Stimulated activated CD4-positive, alpha-beta T cell treated with anti-CD3 and anti-CD28 coated beads, Interleukin-12 subunit alpha, Interleukin-12 subunit beta, amount 100 ng/mL, for 24 hours (primary cell): Measurements from ENCODE around the gene TSC22D2.
A peak's percentile ranks its signal among the peaks of the same experiment; 100 is the strongest.

Experiments
- DNase-seq, 2 experiments: peaks; one replicate each; pipeline ENCODE4 v3.0.0-alpha.2; 2020; ENCODE audit warnings: low read depth in 2 of 2

TSC22D2 gene

GRCh38 chr3:150408221-150409124 is at the start of gene TSC22D2:
TSC22D2 (plus strand) TSS chr3:150408298; CDS start chr3:150409351, 1,053 bp downstream.
- DNase-seq, result peak; percentile 96 to 97

- DNase-seq, result no peak
Observed at GRCh38 chr3:150359381-150359780, 48.7 kb upstream of the TSC22D2 start.

DNA sequence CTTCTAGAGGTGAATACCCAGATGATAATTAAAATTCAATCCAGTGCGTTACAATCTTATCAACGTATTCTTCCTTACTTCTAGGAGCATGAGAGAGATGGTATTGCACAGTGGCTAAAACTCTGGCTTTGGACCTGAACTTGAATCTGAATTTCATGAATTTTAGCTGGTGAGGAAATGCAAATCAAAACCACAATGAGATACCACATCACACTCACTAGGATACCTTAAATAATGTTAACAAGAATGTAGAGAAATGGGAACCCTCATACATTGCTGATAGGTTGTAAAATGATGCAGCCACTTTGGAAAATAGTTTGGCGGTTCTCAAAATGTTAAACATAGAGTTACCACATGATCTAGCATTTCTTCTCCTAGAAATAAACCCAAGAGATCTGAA is 47.1 kb upstream of the TSC22D2 start:
- no peak for DNase-seq

DNA sequence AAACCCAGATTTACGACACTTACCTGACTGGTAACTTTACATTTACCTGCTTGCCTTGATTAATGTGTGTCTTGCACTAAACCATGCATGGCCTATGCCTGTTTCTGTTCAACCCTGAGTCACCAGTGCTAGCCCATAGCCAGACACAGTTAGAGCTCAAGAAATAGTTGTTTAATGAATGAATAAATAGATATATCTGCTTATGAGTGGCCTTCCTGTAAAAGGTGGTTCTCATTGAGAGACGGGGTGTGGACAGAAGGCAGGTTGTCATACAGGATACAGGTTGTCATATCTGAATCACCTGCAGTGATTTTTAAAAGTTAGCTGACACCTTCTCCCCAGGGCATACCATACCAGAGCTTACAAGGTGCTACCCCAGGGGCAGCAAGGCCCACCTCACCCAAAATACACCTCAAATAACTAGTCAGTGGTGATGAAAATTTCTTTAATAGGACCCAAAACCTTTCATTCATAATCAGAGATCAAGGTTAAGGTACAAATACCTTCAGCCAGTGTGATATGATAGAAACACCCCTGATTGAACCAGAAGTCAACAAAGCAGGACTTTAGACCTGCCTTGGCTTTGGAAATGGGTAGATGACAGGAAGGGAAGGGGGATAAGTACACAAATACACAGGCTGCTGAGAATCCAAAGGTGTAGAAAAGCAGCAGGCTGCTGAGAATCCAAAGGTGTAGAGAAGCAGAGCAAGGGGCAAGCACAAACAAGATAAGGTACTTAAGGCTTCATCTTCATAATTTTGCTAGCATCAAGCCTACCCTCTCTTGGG is 45.4 kb upstream of the TSC22D2 start:
- DNase-seq, result no peak

- no peak for DNase-seq
Observed at GRCh38 chr3:150363420-150363819, 44.7 kb upstream of the TSC22D2 start.

- no peak for DNase-seq
Observed at GRCh38 chr3:150365132-150365604, 42.9 kb upstream of the TSC22D2 start.

DNA sequence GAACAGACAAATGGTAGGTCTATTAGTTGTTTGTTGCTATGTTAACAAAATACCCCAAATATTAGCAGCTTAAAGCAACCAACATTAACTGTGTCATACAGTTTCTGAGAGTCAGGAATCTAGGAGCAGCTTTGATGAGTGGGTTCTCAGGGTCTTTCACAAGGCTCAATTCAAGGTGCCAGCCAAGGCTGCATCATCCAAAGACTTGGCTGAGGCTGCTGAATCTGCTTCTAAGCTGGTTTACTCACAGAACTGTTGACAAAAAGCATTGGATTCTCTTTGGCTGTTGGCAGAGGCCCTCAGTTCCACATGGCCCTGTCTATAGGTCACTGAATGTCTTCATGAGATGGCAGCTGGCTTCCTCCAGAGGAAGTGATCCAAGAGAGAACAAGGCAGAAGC is 40.3 kb upstream of the TSC22D2 start:
- DNase-seq, result no peak

DNA sequence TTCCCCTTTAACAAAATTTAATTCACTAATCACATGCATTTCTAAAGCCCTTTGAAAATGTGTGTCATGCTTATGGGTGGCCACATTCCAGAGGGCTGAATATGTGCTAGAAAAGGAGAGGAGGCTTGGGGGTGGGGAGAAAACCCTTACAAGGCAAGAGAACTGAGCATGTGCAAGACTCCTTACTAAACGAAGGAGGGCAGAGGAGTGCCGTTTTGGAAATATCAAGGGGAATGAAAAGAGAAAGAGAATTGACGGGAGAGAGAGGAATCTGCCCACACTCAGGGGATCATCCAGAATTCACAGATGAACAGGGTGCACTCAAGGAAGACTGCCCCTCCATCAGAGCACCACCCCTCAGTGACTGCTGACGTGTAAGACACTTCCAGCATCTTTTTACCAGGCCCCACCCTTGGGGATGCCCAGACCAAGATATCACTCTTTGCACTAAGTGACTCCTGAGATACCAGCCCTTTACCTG is 37.9 kb upstream of the TSC22D2 start:
- no peak for DNase-seq

- DNase-seq, result no peak
Observed at GRCh38 chr3:150370999-150371398, 37.1 kb upstream of the TSC22D2 start.

DNA sequence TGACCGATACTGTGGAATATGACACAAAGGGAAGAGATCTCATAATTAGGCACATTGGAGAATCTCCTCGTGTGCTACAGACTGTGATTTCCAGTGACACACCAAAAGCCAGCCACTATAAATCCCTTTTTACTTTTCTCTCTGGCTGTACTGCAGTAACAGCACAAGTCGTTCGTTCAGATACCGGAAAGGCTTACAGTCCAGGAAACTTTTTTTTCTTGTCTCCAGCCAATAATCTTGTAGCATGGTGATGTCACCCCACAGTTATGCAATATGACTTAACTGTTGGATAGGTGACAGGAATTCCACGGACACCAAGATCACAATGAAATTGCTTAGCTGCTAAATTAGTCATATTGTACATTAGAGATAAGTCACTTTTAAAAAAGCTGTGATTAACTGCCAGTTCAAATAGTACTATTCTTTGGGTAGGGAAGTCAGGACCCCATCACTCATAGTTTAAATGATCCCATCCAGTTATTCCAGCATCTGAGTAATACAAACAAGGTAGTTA is 36.3 kb upstream of the TSC22D2 start:
- no peak for DNase-seq

- no peak for DNase-seq
Observed at GRCh38 chr3:150372320-150372719, 35.8 kb upstream of the TSC22D2 start.

GRCh38 chr3:150372722-150373121 is 35.4 kb upstream of the TSC22D2 start:
- DNase-seq, result no peak

DNA sequence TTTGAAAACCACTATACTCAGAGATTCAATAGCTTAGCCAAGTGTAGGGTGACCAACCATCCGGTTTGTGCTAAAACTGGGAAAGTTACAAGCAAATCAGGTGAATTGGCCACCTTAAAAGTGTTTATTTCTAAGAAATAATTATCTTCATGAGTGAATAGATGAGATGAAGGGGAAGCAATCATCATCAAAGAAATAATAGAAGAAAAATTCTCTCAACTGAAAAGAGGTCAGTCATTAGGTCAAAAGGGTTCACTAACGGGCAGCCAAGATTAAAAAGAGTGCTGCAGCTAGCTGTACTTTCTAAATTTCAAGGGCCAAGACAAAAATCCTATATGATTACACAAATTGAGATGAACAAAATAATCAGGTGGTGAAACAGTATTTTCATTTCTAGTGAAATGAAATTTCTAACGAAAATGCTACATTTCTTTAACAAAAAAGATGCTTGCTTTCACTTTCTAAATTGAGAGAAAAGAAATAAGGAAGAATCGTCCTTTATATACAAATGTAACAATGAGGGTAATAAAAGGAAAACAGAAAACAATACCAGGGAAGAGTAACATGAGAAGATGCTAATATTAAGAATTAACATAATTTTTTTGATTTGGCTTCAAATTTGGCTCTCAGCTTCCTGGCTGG is 34.7 kb upstream of the TSC22D2 start:
- no peak for DNase-seq

- DNase-seq, result no peak
Observed at GRCh38 chr3:150374975-150375374, 33.1 kb upstream of the TSC22D2 start.

GRCh38 chr3:150376001-150376848 is 31.9 kb upstream of the TSC22D2 start:
- no peak for DNase-seq

- DNase-seq, result no peak
Observed at GRCh38 chr3:150377601-150378300, 30.3 kb upstream of the TSC22D2 start.

DNA sequence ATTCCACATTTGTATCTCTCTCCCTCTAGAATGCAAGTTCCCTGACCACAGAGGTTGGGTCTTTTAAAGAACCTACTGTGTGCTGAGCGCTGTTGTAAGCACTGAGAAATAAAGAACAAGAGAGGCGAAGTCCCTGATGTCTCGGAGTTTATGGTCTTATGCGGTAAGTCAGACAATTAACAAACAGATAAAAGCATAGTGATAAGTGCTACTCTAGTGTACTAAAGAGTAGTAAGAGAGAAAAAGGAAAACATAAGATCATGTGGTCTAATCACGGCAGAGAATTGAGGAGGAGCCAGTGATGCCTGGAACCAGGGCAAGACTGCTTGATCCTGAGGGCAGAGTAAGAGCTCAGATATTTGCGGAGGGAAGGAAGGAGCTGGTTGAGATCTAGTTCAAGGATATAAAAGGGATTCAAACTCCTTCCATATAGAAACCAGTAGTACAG is 29.8 kb upstream of the TSC22D2 start:
- DNase-seq, result no peak

DNA sequence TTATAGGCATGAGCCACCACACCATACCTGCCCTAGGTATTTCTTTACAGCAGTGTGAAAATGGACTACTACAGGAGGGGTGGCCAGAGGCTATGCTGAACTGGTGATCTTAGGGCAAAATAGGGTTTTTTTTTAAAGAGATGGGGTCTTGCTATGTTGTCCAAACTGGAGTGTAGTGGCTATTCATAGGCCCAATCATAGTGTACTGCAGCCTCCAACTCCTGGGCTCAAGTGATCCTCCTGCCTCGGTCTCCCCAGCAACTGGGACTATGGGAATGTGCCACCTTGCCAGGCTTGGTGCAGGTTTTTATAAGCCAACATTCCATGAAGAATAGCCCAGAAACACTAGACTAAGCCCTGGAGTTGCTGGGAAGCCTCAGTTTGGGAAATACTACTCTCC is 28.6 kb upstream of the TSC22D2 start:
- no peak for DNase-seq

DNA sequence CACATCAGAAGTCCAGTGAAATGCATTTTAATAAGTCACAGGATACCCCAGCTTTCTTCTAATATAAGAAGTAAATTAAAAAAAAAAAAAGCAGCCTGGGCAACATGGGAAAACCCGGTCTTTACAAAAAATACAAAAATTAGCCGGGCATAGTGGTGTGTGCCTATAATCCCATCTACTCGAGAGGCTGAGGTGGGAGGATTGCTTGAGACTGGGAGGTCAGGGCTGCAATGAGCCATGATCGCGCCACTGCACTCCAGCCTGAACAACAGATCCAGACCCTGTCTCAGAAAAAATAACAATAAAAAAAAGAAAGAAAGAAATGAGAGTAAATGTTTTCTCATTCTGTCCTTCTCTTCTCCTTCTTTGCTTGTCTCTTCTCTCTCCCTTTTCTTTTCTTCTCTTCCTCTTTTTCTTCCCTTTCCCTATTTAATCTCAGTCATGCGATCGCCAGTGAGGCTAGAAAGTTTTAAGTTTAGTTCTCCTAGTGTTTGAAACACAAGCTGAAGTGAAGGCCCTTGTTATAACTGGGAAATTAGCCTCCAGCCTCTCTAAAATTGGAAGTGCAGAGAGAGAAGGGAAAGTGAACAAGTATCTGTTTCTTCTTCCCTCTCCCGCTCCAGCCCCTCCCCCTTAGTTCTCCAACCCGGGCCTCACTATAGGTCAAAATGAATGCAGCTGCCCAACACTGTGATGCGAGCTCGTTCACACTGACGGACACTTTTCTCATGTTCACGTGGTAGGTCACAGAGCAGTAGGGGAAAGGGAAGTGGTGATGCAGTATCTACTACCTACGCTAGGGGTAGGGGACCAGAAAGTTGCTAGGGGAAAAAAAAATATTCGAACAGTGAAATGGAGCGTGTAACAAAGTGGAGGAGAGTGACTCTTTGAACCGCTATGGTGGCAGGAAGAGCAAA is 23.5 kb upstream of the TSC22D2 start:
- peak in 1 of 2 experiments; percentile 27 for DNase-seq
